Colonic mucosa (tissue), 4 donors: ENCODE measurements around the gene RND3. TPM values are rescaled to one million over a fixed set of nuclear protein-coding genes. Genes with fewer than 3 reads are reported as not detected.

Source experiments
- DNase-seq: peaks from one replicate; pipeline ENCODE4 v3.0.0-alpha.2; 2020
- H3K27ac ChIP-seq: fragments of 200-600 bp; one replicate; pipeline ENCODE4 v1.8.0; 2021
- H3K27me3 ChIP-seq: fragments of 200-600 bp; one replicate; pipeline ENCODE4 v1.8.0; 2021
- H3K36me3 ChIP-seq: fragments of 200-600 bp; one replicate; pipeline ENCODE4 v1.8.0; 2021
- H3K4me1 ChIP-seq: fragments of 200-600 bp; one replicate; pipeline ENCODE4 v1.8.0; 2021; ENCODE audit warnings: mild to moderate bottlenecking
- H3K4me3 ChIP-seq: fragments of 200-600 bp; one replicate; pipeline ENCODE4 v1.8.0; 2021
- H3K9ac ChIP-seq, 2 donors: one replicate each; pipeline ENCODE4 v1.7.0; 2013; ENCODE audit warnings: control low read depth in 2 of 2, low read depth in 2 of 2, low read length in 2 of 2
- H3K9me3 ChIP-seq: fragments of 200-600 bp; one replicate; pipeline ENCODE4 v1.8.0; 2021
- CTCF ChIP-seq: fragments of 200-600 bp; IDR thresholded peaks from one replicate; pipeline ENCODE4 v1.8.0; 2022; ENCODE audit warnings: antibody characterized with exemption, mild to moderate bottlenecking
- intact Hi-C: fragments of 100-400 bp; cut with DNase I; formaldehyde crosslinking; loops from one replicate; pipeline ENCODE4 v1.14.1; 2022
- total RNA-seq, 2 donors: library from RNA; stranded (reverse); fragmentation: NEBNext Ultra II Directional in 1 of 2; extraction: Animal tissue kit (Norgen Biotek cat#: 25700) in 1 of 2; gene quantifications; one replicate each; pipeline ENCODE4 v1.2.1, GENCODE V29; 2021
- donor health status: healthy.
- donor health status: DM: no; HTN: no; CAD: no.
- donor health status: DM: no; HTN: no; CAD: no.

Gene RND3
- total RNA-seq, 2 donors from 2014 or later, result 26.8 to 57.1 TPM

DNA sequence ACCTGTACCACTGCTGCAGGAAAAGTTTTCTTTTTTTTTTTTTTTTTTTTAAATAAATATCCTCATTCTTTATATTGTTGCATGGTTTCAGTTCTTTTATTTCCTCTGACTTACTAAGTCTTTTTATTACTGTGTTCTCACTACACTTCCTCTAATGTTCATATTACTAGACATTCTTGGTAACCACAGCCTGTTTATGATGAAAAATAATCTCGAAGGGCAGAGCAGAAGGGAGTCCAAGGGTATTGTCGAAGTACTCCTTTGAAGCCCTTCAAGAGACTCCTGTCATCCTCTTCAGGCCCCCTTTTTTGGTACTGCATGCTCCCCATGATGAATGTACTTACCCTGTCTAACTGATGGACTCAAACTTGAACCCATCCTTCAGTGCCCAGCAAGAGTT lies 61.2 kb downstream of the RND3 start:
- intact Hi-C loops, result no loop called here
- no peak for DNase-seq
- Histone ChIP-seq H3K9me3 (no peaks in the 10 kb centered on the region), H3K36me3 (no peaks in the 10 kb centered on the region), H3K9ac (no peak overlapping the region), H3K27ac (no peak overlapping the region), H3K27me3 (no peaks in the 10 kb centered on the region), H3K4me3 (no peak overlapping the region), H3K4me1 (no peaks in the 10 kb centered on the region)
- no peak for TF ChIP-seq CTCF

- Histone ChIP-seq H3K4me1 (no peaks in the 10 kb centered on the region), H3K36me3 (no peaks in the 10 kb centered on the region), H3K4me3 (no peak overlapping the region), H3K9me3 (no peaks in the 10 kb centered on the region), H3K27ac (no peak overlapping the region), H3K9ac (no peak overlapping the region), H3K27me3 (no peaks in the 10 kb centered on the region)
- TF ChIP-seq CTCF, result no peak
- DNase-seq, result no peak
- intact Hi-C loops, result no loop called here
Measured at GRCh38 chr2:150425121-150425955, 62.1 kb downstream of the RND3 start.

DNA sequence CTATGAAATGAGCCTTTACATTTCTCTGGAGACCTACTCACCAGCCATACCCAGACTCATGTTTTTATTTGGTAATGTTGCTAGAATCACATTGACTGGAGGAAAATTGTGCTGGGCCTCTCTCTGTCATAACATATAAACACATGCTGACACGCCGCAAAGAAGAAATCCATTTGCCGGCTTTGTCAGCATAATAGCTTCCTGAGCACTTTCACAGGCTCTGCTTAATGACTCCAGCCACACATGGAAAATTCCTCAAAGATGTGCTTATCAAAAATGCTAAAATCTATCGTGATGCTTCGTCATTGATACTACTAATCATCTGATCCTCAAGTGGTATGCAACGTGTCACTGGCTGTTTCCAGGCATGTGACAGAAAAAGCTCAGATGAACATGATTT lies 63.1 kb downstream of the RND3 start:
- intact Hi-C loops, result no loop called here
- H3K9ac ChIP-seq, result no peak overlapping the region
- TF ChIP-seq CTCF, result no peak

DNA sequence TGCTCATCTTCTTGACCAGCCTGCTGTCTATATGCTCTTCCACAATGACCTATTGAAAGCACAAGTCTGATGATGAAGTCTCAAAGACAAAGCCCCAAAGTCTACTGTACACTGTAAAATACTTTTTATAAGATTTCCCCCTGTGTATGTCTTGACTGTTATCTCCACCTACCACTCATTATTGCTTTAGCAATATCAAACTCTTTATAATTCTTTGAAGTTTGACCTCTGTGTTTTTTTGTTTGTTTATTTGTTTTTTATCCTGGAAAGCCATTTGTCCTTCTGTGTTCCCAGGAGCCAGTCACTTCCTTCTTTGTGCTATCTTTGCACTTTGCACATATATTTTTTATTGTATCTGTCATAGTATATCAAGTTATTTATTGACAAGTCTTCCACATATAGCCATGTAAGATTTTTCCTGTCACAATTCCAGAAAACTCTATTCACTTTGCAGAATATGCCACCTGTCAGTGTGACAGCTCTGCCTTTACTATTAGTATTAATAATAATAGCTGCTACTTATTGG lies 66.3 kb downstream of the RND3 start:
- Histone ChIP-seq H3K36me3 (no peaks in the 10 kb centered on the region), H3K4me1 (no peaks in the 10 kb centered on the region), H3K9ac (no peak overlapping the region), H3K4me3 (no peak overlapping the region), H3K27me3 (no peaks in the 10 kb centered on the region), H3K9me3 (no peaks in the 10 kb centered on the region), H3K27ac (peak overlapping the region; percentile 48)
- no peak for TF ChIP-seq CTCF
- no peak for DNase-seq
- intact Hi-C loops, result no loop called here

More for the DNA sequence above, 63.1 kb downstream of the RND3 start:
- no peak overlapping the region for H3K27ac ChIP-seq
- no peak overlapping the region for H3K4me3 ChIP-seq
- H3K27me3 ChIP-seq, result no peaks in the 10 kb centered on the region
- no peaks in the 10 kb centered on the region for H3K4me1 ChIP-seq
- no peaks in the 10 kb centered on the region for H3K36me3 ChIP-seq
- DNase-seq, result no peak
- H3K9me3 ChIP-seq, result no peaks in the 10 kb centered on the region

DNA sequence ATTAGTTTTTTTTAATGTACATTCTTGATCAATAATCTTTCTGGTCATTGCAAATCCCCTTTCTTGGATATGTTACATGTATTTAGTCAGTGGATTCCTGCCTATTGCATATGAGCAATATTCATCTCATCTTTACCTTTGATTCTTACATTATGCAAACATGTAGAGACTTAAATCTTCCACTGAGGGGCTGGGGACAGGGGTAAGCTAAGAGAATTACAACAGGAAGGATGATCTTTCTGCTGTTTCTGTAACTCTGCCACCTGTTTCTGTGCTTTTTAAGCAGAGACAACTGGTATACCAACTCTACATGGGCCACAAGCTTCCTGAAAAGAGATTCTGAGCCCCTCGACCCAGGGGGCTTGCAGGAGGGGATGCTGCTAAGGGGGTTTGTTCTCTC lies 68.6 kb downstream of the RND3 start:
- intact Hi-C loops, result no loop called here
- no peak for DNase-seq
- Histone ChIP-seq H3K27ac (no peak overlapping the region), H3K9ac (no peak overlapping the region), H3K27me3 (no peaks in the 10 kb centered on the region), H3K4me1 (no peaks in the 10 kb centered on the region), H3K9me3 (no peaks in the 10 kb centered on the region), H3K4me3 (no peak overlapping the region), H3K36me3 (no peaks in the 10 kb centered on the region)
- no peak for TF ChIP-seq CTCF
